Karpas-422 (cell line): ENCODE measurements around the gene C1QTNF4. TPM values are rescaled to one million over a fixed set of nuclear protein-coding genes. Genes with fewer than 3 reads are reported as not detected.

Experiments used
- DNase-seq: peaks from one replicate; pipeline ENCODE4 v3.0.0-alpha.2; 2015
- H2AFZ ChIP-seq: fragments of 200-600 bp; sonication (generic); 2 replicates; pipeline ENCODE4 v1.6.1; 2014; ENCODE audit warnings: antibody characterized with exemption, low read length, mixed read lengths
- H3K27ac ChIP-seq: fragments of 200-600 bp; sonication (generic); 2 replicates; pipeline ENCODE4 v1.5.1; 2014; ENCODE audit warnings: mild to moderate bottlenecking, low read length, moderate library complexity
- H3K27me3 ChIP-seq: fragments of 200-600 bp; sonication (generic); 2 replicates; pipeline ENCODE4 v1.6.1; 2014; ENCODE audit warnings: low read length, mixed read lengths
- H3K36me3 ChIP-seq: fragments of 200-600 bp; sonication (generic); 2 replicates; pipeline ENCODE4 v1.6.1; 2014; ENCODE audit warnings: low read length, mixed read lengths; ENCODE audit not compliant: insufficient read depth
- H3K4me1 ChIP-seq: fragments of 200-600 bp; sonication (generic); 2 replicates; pipeline ENCODE4 v1.6.1; 2014; ENCODE audit warnings: mild to moderate bottlenecking, low read length, mixed read lengths
- H3K4me2 ChIP-seq: fragments of 200-600 bp; sonication (generic); 2 replicates; pipeline ENCODE4 v1.6.1; 2014; ENCODE audit warnings: low read length, low read depth, mild to moderate bottlenecking; ENCODE audit not compliant: poor library complexity, severe bottlenecking
- H3K4me3 ChIP-seq: fragments of 200-600 bp; sonication (generic); 2 replicates; pipeline ENCODE4 v1.5.1; 2014; ENCODE audit warnings: mild to moderate bottlenecking, antibody characterized with exemption, low read length, mixed read lengths
- H3K79me2 ChIP-seq: fragments of 200-600 bp; sonication (generic); 2 replicates; pipeline ENCODE4 v1.6.1; 2014; ENCODE audit warnings: mild to moderate bottlenecking, low read length, mixed read lengths
- H3K9ac ChIP-seq: fragments of 200-600 bp; sonication (generic); 2 replicates; pipeline ENCODE4 v1.6.0; 2014; ENCODE audit warnings: low read length
- H3K9me2 ChIP-seq: fragments of 200-600 bp; sonication (generic), shearing (Covaris generic); replicated peaks from 2 replicates; pipeline ENCODE4 v1.6.0; 2014; ENCODE audit warnings: mild to moderate bottlenecking, low read length, moderate library complexity; ENCODE audit not compliant: insufficient read depth
- H3K9me3 ChIP-seq: fragments of 300-700, 200-600 bp; sonication (generic); 2 replicates; pipeline ENCODE4 v1.6.1; 2014; ENCODE audit warnings: low read length, mixed read lengths
- H4K20me1 ChIP-seq: fragments of 200-600 bp; sonication (generic); 2 replicates; pipeline ENCODE4 v1.6.1; 2014; ENCODE audit warnings: mild to moderate bottlenecking, antibody characterized with exemption, low read length, low read depth; ENCODE audit not compliant: insufficient read depth
- total RNA-seq: library from RNA; depleted of rRNA; stranded (reverse); fragments of >200 nt; shearing (Covaris generic); gene quantifications from 2 replicates; pipeline ENCODE4 v1.2.3, GENCODE V29; 2014; ENCODE audit warnings: low replicate concordance

Gene C1QTNF4
- total RNA-seq, 1 experiment from 2014 or later = not detected

DNA sequence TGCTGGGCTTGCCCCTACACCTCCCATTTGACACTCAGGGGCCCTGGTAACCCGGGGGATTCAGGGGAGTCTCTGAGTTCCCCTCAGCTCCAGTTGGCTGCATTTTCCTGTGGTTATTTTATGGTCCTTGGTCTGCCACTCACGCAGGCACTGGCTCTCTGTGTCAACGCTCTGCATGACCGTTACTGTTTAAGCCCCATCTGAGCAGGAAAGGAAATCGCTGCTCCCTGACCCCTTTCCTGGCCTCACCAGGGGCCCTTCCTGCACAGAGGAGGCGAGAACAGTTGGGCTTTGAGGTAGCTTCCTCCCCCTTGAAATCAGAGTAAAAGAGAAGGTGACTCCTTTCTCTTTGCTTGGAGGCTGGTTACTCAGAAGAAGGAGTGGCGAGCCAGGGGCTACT is 2.4 kb downstream of the C1QTNF4 start:
- Histone ChIP-seq H3K27ac (no peak overlapping the region), H3K4me1 (no peaks in the 10 kb centered on the region), H3K4me3 (no peak overlapping the region), H2AFZ (no peak overlapping the region), H3K9me3 (no peaks in the 10 kb centered on the region), H3K9ac (no peak overlapping the region), H3K36me3 (no peaks in the 10 kb centered on the region), H3K9me2 (no peaks in the 10 kb centered on the region), H3K79me2 (no peaks in the 10 kb centered on the region), H3K4me2 (no peak overlapping the region), H4K20me1 (no peaks in the 10 kb centered on the region), H3K27me3 (no peaks in the 10 kb centered on the region)
- no peak for DNase-seq

DNA sequence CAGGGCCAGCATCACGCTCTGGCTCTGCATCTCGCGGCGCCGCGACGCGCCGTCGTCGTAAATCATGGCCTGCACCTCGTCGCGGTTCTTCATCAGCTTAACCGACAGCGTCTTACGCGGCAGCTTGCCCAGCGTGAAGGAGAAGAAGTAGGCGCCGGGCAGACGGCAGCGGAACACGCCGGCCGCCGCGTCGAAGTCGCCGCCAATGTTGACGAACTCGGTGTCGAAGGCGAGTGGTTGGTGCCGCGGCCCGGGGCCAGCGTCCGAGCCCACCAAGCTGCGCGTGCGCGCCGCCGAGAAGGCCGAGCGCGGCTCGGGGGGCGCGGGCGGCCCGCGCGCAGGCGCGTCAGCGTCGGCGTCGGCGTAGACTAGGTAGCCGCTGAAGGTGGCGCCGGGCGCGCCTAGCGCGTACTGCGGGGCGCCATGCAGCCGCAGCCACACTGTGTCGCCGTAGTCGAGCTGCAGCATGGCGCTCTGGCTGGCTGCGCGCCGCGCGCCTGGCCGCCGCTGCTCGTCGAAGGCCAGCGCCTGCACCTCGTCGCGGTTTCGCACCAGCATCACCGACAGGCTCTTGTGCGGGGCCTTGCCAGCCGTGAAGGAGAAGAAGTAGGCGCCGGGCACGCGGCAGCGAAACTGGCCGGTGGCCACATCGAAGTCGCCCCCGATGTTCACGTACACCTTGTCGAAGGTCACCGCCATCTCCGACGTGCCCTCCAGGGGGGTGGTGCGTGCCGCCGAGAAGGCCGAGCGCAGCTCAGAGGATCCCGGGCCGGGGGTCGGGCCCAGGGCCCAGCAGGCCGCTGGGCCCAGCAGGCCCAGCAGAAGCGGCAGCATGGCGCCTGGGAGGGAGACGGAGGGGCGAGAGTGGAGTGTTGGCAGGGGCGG is 4.0 kb downstream of the C1QTNF4 start:
- Histone ChIP-seq H3K27me3 (no peaks in the 10 kb centered on the region), H3K4me1 (no peaks in the 10 kb centered on the region), H4K20me1 (no peaks in the 10 kb centered on the region), H3K9me3 (no peaks in the 10 kb centered on the region), H3K9ac (no peak overlapping the region), H3K79me2 (no peaks in the 10 kb centered on the region), H3K4me3 (no peak overlapping the region), H3K9me2 (no peaks in the 10 kb centered on the region), H2AFZ (no peak overlapping the region), H3K4me2 (no peak overlapping the region), H3K36me3 (no peaks in the 10 kb centered on the region), H3K27ac (no peak overlapping the region)
- DNase-seq = no peak

DNA sequence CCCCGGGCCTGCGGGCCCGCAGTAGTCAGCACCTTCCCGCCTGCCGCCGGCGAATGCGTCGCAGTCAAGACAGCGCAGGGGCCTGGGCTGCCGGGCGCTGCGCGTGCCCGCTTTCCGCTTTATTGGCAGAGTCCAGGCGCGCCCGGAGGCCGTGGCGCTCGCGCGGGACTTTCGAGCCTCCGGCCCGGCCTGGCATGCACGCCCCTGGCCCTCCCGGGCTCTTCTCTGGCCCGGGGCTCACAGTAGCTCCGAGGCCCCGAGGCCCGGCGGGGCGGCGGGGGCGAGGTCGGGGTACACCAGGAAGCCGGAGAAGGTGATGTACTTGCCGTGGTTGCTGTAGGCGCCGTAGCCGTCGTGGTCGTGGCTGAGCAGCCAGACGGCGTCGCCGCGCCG is 4.6 kb downstream of the C1QTNF4 start:
- no peak for DNase-seq
- Histone ChIP-seq H4K20me1 (no peaks in the 10 kb centered on the region), H2AFZ (no peak overlapping the region), H3K27me3 (no peaks in the 10 kb centered on the region), H3K27ac (no peak overlapping the region), H3K36me3 (no peaks in the 10 kb centered on the region), H3K9me2 (no peaks in the 10 kb centered on the region), H3K9me3 (no peaks in the 10 kb centered on the region), H3K4me3 (no peak overlapping the region), H3K4me1 (no peaks in the 10 kb centered on the region), H3K79me2 (no peaks in the 10 kb centered on the region), H3K9ac (no peak overlapping the region), H3K4me2 (no peak overlapping the region)

DNA sequence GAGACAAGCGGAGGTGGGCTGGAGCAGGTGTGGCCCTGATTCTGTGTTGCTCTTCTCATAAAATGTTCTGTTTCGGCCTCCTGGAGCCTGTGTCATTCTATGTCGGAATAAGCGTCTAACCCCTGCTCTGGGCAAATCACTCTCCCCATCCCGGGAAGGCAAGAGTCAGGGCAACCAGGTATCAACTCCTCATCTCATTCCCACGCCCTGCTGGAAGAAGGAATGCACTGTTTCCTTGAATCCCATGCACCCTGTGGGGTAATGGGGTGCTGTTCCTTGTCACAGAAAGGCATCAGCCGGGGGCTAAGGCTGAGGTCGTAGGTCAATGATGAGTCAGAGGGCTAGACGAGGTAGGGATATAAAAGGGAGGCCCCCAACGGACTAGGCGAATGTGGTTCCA is 5.1 kb downstream of the C1QTNF4 start:
- Histone ChIP-seq H3K4me2 (no peak overlapping the region), H3K27me3 (no peaks in the 10 kb centered on the region), H3K9me2 (no peaks in the 10 kb centered on the region), H2AFZ (no peak overlapping the region), H3K4me3 (no peak overlapping the region), H3K27ac (no peak overlapping the region), H3K9ac (no peak overlapping the region), H4K20me1 (no peaks in the 10 kb centered on the region), H3K4me1 (no peaks in the 10 kb centered on the region), H3K79me2 (no peaks in the 10 kb centered on the region), H3K36me3 (no peaks in the 10 kb centered on the region), H3K9me3 (no peaks in the 10 kb centered on the region)
- DNase-seq = no peak

DNA sequence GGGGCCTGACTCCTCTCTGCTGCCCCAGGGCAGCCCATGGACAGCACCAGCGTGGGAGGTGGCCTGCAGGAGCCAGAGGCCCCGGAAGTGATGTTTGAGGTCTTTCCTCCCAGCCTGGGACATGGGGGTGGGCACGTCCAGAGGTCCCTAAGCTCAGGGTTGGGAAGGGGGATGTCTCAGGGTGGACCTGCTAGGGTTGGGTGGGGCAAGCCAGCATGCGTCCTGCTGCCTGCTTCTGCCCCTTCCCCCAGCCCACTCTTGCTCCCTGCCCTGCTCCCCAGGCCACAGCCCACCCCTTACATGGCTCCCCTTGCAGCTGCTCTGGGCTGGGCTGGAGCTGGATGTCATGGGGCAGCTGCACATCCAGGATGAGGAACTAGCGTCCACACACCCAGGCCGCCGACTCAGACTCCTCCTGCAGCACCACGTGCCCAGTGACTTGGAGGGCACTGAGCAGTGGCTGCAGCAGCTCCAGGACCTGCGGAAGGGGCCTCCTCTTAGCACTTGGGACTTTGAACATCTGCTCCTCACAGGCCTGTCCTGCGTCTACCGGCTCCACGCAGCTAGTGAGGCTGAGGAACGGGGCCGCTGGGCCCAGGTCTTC is 6.4 kb downstream of the C1QTNF4 start:
- H3K4me2 ChIP-seq = no peak overlapping the region
- H3K9me2 ChIP-seq = no peaks in the 10 kb centered on the region
- H4K20me1 ChIP-seq = no peaks in the 10 kb centered on the region
- no peak for DNase-seq
- no peaks in the 10 kb centered on the region for H3K27me3 ChIP-seq
- no peak overlapping the region for H3K4me3 ChIP-seq
- no peaks in the 10 kb centered on the region for H3K79me2 ChIP-seq
- H3K9me3 ChIP-seq = no peaks in the 10 kb centered on the region
- H3K27ac ChIP-seq = no peak overlapping the region
- H3K36me3 ChIP-seq = peaks cover 9% of the 10 kb centered on the region; the same call in 1 of the 2 replicates
- H3K4me1 ChIP-seq = no peaks in the 10 kb centered on the region
- no peak overlapping the region for H3K9ac ChIP-seq
- H2AFZ ChIP-seq = no peak overlapping the region

DNA sequence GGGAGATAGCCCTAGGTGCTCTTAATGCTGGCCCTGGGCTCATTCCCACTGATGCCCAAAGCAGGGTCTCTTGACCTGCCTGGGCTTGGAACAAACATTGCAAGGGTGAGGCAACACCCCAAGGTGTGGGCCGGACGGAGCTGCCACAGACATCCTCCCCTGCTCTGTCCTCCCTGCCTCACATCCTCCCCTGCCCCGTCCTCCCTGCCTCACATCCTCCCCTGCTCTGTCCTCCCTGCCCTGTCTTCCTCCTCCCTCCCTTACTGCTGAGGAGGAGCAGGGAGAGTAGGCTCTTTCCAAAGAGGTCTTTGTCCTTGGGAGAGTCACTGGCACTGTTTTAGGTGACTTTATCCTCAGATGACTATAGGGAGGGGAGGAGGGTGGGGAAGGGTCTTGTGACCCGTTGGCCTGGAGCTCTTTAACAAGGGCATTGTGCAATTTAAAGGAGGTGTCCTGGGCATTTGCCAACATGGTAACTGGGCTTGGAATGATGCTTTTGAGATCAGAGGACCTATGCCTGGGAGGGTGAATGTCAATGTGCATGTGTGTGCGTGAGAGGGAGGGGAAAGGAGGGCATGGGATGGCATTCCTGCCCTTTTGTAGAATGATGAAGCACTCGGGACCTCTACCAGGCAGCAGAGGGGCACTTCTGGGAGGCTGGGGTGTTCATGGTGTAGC is 7.0 kb downstream of the C1QTNF4 start:
- Histone ChIP-seq H3K4me2 (no peak overlapping the region), H3K27ac (no peak overlapping the region), H3K9me3 (no peaks in the 10 kb centered on the region), H3K79me2 (no peaks in the 10 kb centered on the region), H4K20me1 (no peaks in the 10 kb centered on the region), H3K36me3 (peaks cover 13% of the 10 kb centered on the region; the same call in 1 of the 2 replicates), H3K9ac (no peak overlapping the region), H3K4me3 (no peak overlapping the region), H3K27me3 (no peaks in the 10 kb centered on the region), H3K9me2 (no peaks in the 10 kb centered on the region), H2AFZ (no peak overlapping the region), H3K4me1 (no peaks in the 10 kb centered on the region)
- no peak for DNase-seq

- H3K9me3 ChIP-seq = no peaks in the 10 kb centered on the region
- no peak within 1 kb of the TSS for H3K4me2 ChIP-seq
- H3K4me1 ChIP-seq = no peaks in the 10 kb centered on the region
- DNase-seq = no peak
- H3K4me3 ChIP-seq = no peak within 1 kb of the TSS
- no peak within 1 kb of the TSS for H2AFZ ChIP-seq
- peaks cover 4% of the 10 kb centered on the region; the same call in 1 of the 2 replicates for H3K79me2 ChIP-seq
- no peaks in the 10 kb centered on the region for H3K9me2 ChIP-seq
- H3K36me3 ChIP-seq = peaks cover 22% of the 10 kb centered on the region
- no peak within 1 kb of the TSS for H3K9ac ChIP-seq
- no peaks in the 10 kb centered on the region for H3K27me3 ChIP-seq
- no peak within 1 kb of the TSS for H3K27ac ChIP-seq
- H4K20me1 ChIP-seq = no peaks in the 10 kb centered on the region
Measured at GRCh38 chr11:47586098-47586855, 7.9 kb downstream of the C1QTNF4 start, which contains the start of gene FAM180B. Gene FAM180B, plus strand, starts transcription at chr11:47586678. Its CDS starts 91 bp downstream, at chr11:47586769.
